Fibroblast of lung (primary cell): ENCODE results near the gene IHH. TPM values are rescaled to one million over a fixed set of nuclear protein-coding genes. Genes with fewer than 3 reads are reported as not detected.

Experiments used
- DNase-seq, 2 donors: peaks; one replicate each; pipeline versions ENCODE4 v3.0.0 to v3.0.0-alpha.2; 2010; ENCODE audit warnings: low read depth in 2 of 2
- H2AFZ ChIP-seq: 2 replicates; pipeline ENCODE4 v1.5.1; 2012; ENCODE audit warnings: low read length, control low read depth, inconsistent platforms
- H3K27ac ChIP-seq: 2 replicates; pipeline ENCODE4 v1.5.1; 2011; ENCODE audit warnings: low read length, control low read depth; ENCODE audit not compliant: insufficient read depth
- H3K27me3 ChIP-seq: 2 replicates; pipeline ENCODE4 v1.5.1; 2011; ENCODE audit warnings: mild to moderate bottlenecking, low read length; ENCODE audit not compliant: control insufficient read depth, insufficient read depth
- H3K36me3 ChIP-seq: 2 replicates; pipeline ENCODE4 v1.5.1; 2011; ENCODE audit warnings: low read length; ENCODE audit not compliant: control insufficient read depth, insufficient read depth
- H3K4me1 ChIP-seq: 2 replicates; pipeline ENCODE4 v1.5.1; 2011; ENCODE audit warnings: low read length; ENCODE audit not compliant: control insufficient read depth, insufficient read depth; ENCODE audit errors: extremely low read depth
- H3K4me2 ChIP-seq: 2 replicates; pipeline ENCODE4 v1.5.1; 2011; ENCODE audit warnings: low read length, control low read depth; ENCODE audit not compliant: insufficient read depth; ENCODE audit errors: extremely low read depth
- H3K4me3 ChIP-seq, 4 experiments: fragments of 200-600 bp in 1 of 4; sonication (generic) in 1 of 4; replicated peaks in 1 of 4; 2 replicates each; pipeline ENCODE4 v1.5.1; 2011 to 2016; ENCODE audit warnings: low read length in 4 of 4, low read depth in 3 of 4, mild to moderate bottlenecking in 3 of 4, control low read depth in 2 of 4, inconsistent platforms in 1 of 4, mixed read lengths in 1 of 4; ENCODE audit not compliant: insufficient read depth in 1 of 4; ENCODE audit errors: control extremely low read depth in 1 of 4
- H3K79me2 ChIP-seq: 2 replicates; pipeline ENCODE4 v1.5.1; 2012; ENCODE audit warnings: mild to moderate bottlenecking, low read length, inconsistent platforms; ENCODE audit not compliant: control insufficient read depth, insufficient read depth
- H3K9ac ChIP-seq: 2 replicates; pipeline ENCODE4 v1.5.1; 2011; ENCODE audit warnings: mild to moderate bottlenecking, low read length, control low read depth; ENCODE audit not compliant: insufficient read depth
- H3K9me3 ChIP-seq: 2 replicates; pipeline ENCODE4 v1.5.1; 2012; ENCODE audit warnings: low read depth, low read length; ENCODE audit not compliant: control insufficient read depth, insufficient read depth
- H4K20me1 ChIP-seq: 2 replicates; pipeline ENCODE4 v1.5.1; 2011; ENCODE audit warnings: low read length; ENCODE audit not compliant: control insufficient read depth, insufficient read depth; ENCODE audit errors: extremely low read depth
- EZH2 ChIP-seq: IDR thresholded peaks from 2 replicates; pipeline ENCODE4 v1.5.1; 2012; ENCODE audit warnings: low read length, control low read depth, mild to moderate bottlenecking; ENCODE audit errors: missing control alignments
- polyA plus RNA-seq, 2 donors: library from polyadenylated mRNA; depleted of rRNA in 1 of 2; stranded (reverse) in 1 of 2; unstranded in 1 of 2; fragments of >200 nt; gene quantifications; 2 replicates each; pipeline ENCODE4 v1.2.1, GENCODE V29; 2011 to 2012; ENCODE audit warnings: missing spikeins in 1 of 2
- total RNA-seq: library from RNA; depleted of rRNA; stranded (reverse); fragments of >200 nt; gene quantifications from 2 replicates; pipeline ENCODE4 v1.2.1, GENCODE V29; 2014
- TF ChIP-seq, protein P1 (sequence below), 2 donors: IDR thresholded peaks in 1 of 2; conservative IDR thresholded peaks in 1 of 2; 1 replicate in 1 of 2; 2 replicates in 1 of 2; pipeline ENCODE4 v1.5.1; 2011 to 2012; ENCODE audit warnings: low read length in 2 of 2, control low read depth in 1 of 2, inconsistent platforms in 1 of 2, low read depth in 1 of 2, mild to moderate bottlenecking in 1 of 2

The IHH gene
- total and polyA plus RNA-seq, 2 donors (not counting 1 experiment from before 2014, with no cell fraction given): not detected

DNA sequence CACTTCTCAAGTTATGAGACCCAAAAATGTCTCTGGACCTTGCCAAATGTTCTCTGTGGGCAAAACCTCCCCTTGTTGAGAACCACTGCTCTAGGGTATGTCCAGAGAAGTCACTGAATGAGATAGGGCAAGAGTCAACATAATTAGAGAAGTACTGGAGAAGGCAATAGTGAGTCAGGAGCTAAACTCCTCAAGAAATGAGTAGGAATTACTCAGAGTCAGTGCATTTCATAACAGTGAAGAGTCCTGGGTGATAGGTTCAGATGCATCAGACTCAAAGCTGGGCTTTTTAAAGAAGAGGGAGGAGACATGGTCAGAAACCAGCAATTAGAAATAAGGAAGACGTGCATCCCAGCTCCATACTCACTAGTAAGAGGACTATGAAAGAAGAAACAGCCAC, 38.6 kb upstream of the IHH start:
- Histone ChIP-seq H3K27me3 (no peaks in the 10 kb centered on the region), H3K4me2 (no peak overlapping the region), H3K27ac (no peak overlapping the region), H3K36me3 (no peaks in the 10 kb centered on the region), H3K9me3 (no peaks in the 10 kb centered on the region), H2AFZ (no peak overlapping the region), H3K9ac (no peak overlapping the region), H4K20me1 (no peaks in the 10 kb centered on the region), H3K4me3 (no peak overlapping the region), H3K4me1 (no peaks in the 10 kb centered on the region), H3K79me2 (no peaks in the 10 kb centered on the region)
- TF ChIP-seq, protein P1, sequence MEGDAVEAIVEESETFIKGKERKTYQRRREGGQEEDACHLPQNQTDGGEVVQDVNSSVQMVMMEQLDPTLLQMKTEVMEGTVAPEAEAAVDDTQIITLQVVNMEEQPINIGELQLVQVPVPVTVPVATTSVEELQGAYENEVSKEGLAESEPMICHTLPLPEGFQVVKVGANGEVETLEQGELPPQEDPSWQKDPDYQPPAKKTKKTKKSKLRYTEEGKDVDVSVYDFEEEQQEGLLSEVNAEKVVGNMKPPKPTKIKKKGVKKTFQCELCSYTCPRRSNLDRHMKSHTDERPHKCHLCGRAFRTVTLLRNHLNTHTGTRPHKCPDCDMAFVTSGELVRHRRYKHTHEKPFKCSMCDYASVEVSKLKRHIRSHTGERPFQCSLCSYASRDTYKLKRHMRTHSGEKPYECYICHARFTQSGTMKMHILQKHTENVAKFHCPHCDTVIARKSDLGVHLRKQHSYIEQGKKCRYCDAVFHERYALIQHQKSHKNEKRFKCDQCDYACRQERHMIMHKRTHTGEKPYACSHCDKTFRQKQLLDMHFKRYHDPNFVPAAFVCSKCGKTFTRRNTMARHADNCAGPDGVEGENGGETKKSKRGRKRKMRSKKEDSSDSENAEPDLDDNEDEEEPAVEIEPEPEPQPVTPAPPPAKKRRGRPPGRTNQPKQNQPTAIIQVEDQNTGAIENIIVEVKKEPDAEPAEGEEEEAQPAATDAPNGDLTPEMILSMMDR (conservative IDR thresholded peaks at IDR 0.05 in 1 of 2, IDR thresholded peaks at IDR 0.05 in 1 of 2; ENCODE audit: low read depth in 1 of 2, low read length in 2 of 2): no peak
- no peak for TF ChIP-seq EZH2
- peak; percentile 26 to 39 for DNase-seq

DNA sequence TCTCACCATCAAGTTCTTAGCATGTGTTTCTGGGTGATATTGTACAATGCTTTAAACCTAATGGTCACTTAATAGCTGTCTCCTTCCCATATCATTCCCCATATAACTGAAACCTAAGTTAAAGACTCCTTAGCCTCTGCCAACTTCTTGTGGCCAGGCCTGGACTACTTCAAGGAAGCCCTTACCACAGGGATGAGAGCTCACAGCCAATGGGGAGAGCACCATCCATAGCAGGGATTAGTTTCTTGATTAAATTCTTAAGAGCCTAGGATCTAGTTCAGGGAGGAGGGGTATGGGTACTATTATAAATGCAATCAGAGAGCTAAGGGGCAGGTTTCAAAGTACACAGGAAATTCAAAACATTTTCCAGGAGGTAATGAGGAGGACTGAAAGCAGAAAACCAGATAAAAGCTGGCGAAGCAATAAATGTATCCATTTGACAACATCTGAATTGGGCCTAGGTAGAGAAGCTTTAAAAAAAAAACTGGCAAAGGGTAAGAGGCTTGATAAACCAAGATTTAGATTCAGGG, 34.8 kb upstream of the IHH start:
- Histone ChIP-seq H2AFZ (no peak overlapping the region), H3K9ac (no peak overlapping the region), H3K9me3 (no peaks in the 10 kb centered on the region), H3K36me3 (no peaks in the 10 kb centered on the region), H3K4me2 (no peak overlapping the region), H3K4me1 (no peaks in the 10 kb centered on the region), H4K20me1 (no peaks in the 10 kb centered on the region), H3K4me3 (no peak overlapping the region), H3K27ac (no peak overlapping the region), H3K79me2 (no peaks in the 10 kb centered on the region), H3K27me3 (no peaks in the 10 kb centered on the region)
- no peak for DNase-seq
- no peak for TF ChIP-seq EZH2
- TF ChIP-seq, protein P1 (conservative IDR thresholded peaks at IDR 0.05 in 1 of 2, IDR thresholded peaks at IDR 0.05 in 1 of 2; ENCODE audit: low read depth in 1 of 2, low read length in 2 of 2): no peak

DNA sequence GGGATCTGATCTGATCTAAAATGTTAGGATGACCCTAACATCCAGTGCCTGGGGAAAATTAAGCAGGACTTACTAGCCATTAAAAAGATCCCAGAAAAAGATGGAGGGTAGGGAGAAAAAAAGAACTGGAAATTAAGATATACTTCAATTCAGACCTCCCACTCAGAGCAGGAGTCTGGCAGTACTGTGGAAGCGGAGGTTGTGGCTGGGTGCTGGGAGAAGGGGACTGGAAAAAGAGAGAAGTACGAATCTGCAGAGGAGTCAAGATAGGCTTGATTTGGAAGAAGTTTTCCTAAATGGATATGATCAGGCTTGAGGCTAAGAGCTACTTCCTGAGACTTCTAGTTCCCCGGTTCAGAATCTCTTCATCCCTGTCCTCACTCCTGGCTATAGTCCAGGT, 33.5 kb upstream of the IHH start:
- Histone ChIP-seq H4K20me1 (no peaks in the 10 kb centered on the region), H3K36me3 (no peaks in the 10 kb centered on the region), H3K4me1 (no peaks in the 10 kb centered on the region), H3K9ac (no peak overlapping the region), H3K79me2 (no peaks in the 10 kb centered on the region), H3K9me3 (no peaks in the 10 kb centered on the region), H3K27ac (no peak overlapping the region), H2AFZ (no peak overlapping the region), H3K27me3 (no peaks in the 10 kb centered on the region), H3K4me3 (no peak overlapping the region), H3K4me2 (no peak overlapping the region)
- no peak for DNase-seq
- TF ChIP-seq, protein P1 (conservative IDR thresholded peaks at IDR 0.05 in 1 of 2, IDR thresholded peaks at IDR 0.05 in 1 of 2; ENCODE audit: low read depth in 1 of 2, low read length in 2 of 2): no peak
- TF ChIP-seq EZH2: no peak
